Measurements from ENCODE around the gene RUFY4.

GRCh38 chr2:218138047-218138446 is 69.0 kb downstream of the RUFY4 start:
- TF ChIP-seq, protein P1, sequence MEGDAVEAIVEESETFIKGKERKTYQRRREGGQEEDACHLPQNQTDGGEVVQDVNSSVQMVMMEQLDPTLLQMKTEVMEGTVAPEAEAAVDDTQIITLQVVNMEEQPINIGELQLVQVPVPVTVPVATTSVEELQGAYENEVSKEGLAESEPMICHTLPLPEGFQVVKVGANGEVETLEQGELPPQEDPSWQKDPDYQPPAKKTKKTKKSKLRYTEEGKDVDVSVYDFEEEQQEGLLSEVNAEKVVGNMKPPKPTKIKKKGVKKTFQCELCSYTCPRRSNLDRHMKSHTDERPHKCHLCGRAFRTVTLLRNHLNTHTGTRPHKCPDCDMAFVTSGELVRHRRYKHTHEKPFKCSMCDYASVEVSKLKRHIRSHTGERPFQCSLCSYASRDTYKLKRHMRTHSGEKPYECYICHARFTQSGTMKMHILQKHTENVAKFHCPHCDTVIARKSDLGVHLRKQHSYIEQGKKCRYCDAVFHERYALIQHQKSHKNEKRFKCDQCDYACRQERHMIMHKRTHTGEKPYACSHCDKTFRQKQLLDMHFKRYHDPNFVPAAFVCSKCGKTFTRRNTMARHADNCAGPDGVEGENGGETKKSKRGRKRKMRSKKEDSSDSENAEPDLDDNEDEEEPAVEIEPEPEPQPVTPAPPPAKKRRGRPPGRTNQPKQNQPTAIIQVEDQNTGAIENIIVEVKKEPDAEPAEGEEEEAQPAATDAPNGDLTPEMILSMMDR (conservative IDR thresholded peaks at IDR 0.05; ENCODE audit: low read length) = no peak
- TF ChIP-seq EZH2phosphoT487 (IDR thresholded peaks at IDR 0.05; ENCODE audit: borderline replicate concordance) = no peak
